Transverse colon (tissue), 4 donors: ENCODE measurements around the gene SYT7. TPM values are rescaled to one million over a fixed set of nuclear protein-coding genes. Genes with fewer than 3 reads are reported as not detected.

Experiments used
- DNase-seq: peaks from one replicate; pipeline ENCODE4 v3.0.0-alpha.2; 2019
- H3K27ac ChIP-seq, 4 donors: fragments of 200-600 bp; sonication (generic); 2 replicates each; pipeline ENCODE4 v1.5.1; 2016 to 2018; ENCODE audit warnings: inconsistent platforms in 4 of 4
- H3K27me3 ChIP-seq: fragments of 200-600 bp; sonication (generic); 2 replicates; pipeline ENCODE4 v1.5.1; 2017; ENCODE audit warnings: inconsistent platforms
- H3K36me3 ChIP-seq, 4 donors: fragments of 200-600 bp; sonication (generic); 2 replicates each; pipeline ENCODE4 v1.5.1; 2017 to 2019; ENCODE audit warnings: inconsistent platforms in 4 of 4
- H3K4me1 ChIP-seq, 4 donors: fragments of 200-600 bp; sonication (generic); 2 replicates each; pipeline ENCODE4 v1.5.1; 2017 to 2020; ENCODE audit warnings: inconsistent platforms in 4 of 4
- H3K4me3 ChIP-seq, 4 donors: fragments of 200-600 bp; sonication (generic); 1 replicate in 1 of 4; 2 replicates in 3 of 4; pipeline versions ENCODE4 v1.5.1 to v1.6.1; 2017 to 2019; ENCODE audit warnings: inconsistent platforms in 4 of 4
- H3K9me3 ChIP-seq, 2 donors: fragments of 200-600 bp; sonication (generic); 2 replicates each; pipeline ENCODE4 v1.5.1; 2017 to 2019; ENCODE audit warnings: inconsistent platforms in 2 of 2
- EP300 ChIP-seq: sonication (generic); formaldehyde crosslinking; IDR thresholded peaks from one replicate; pipeline ENCODE4 v1.6.1; 2017; ENCODE audit warnings: antibody characterized with exemption, low read depth
- POLR2A ChIP-seq: fragments of 450-650 bp; IDR thresholded peaks from one replicate; pipeline ENCODE4 v1.6.1; 2016; ENCODE audit warnings: antibody characterized with exemption, mild to moderate bottlenecking, moderate library complexity
- POLR2AphosphoS5 ChIP-seq, 3 donors: sonication (generic); formaldehyde crosslinking; IDR thresholded peaks; one replicate each; pipeline ENCODE4 v1.6.1; 2016; ENCODE audit warnings: antibody characterized with exemption in 3 of 3
- WGBS, 2 donors: methylation state at CpG; one replicate each; pipeline ENCODE4 v1.1.5; 2018; ENCODE audit warnings: low coverage in 1 of 2; 5-methylcytosine and 5-hydroxymethylcytosine counted together
- in situ Hi-C, 4 donors: fragments of 200-750 bp; cut with MboI; loops; one replicate each; pipeline versions ENCODE4 v1.15.0 to v1.15.1; 2017; ENCODE audit warnings: low sequenced_read_pairs in 3 of 4, low pct_ligation_motif_present in 1 of 4, low pct_unique_long_range_greater_than_20kb in 1 of 4
- intact Hi-C: fragments of 100-400 bp; cut with DNase I; formaldehyde crosslinking; loops from one replicate; pipeline ENCODE4 v1.15.1; 2023; ENCODE audit warnings: low total_unique reads
- total RNA-seq, 4 donors: library from RNA; depleted of rRNA; stranded (reverse); fragments of >200 nt; gene quantifications; one replicate each; pipeline ENCODE4 v1.1.0, GENCODE V29; 2016
- TF ChIP-seq, protein P1 (sequence below), 5 experiments: fragments of 200-600 bp in 3 of 5; fragments of 450-650 bp in 2 of 5; sonication (generic) in 3 of 5; IDR thresholded peaks; 1 replicate in 2 of 5; 2 replicates in 3 of 5; pipeline ENCODE4 v1.5.1; 2016 to 2017; ENCODE audit warnings: antibody characterized with exemption in 5 of 5, inconsistent platforms in 3 of 5, mild to moderate bottlenecking in 2 of 5, moderate library complexity in 1 of 5

SYT7 gene
- total RNA-seq, 4 donors from 2014 or later, result 6.8 to 26.2 (median 12.8) TPM

GRCh38 chr11:61503135-61503770 is 77.6 kb downstream of the SYT7 start:
- in situ Hi-C loops, result no loop called here
- Histone ChIP-seq H3K27ac (no peak overlapping the region), H3K9me3 (no peaks in the 10 kb centered on the region), H3K4me1 (peaks cover 2 to 6% (median 5%) of the 10 kb centered on the region in 4 donors), H3K27me3 (peaks cover 11% of the 10 kb centered on the region), H3K36me3 (no peaks in the 10 kb centered on the region), H3K4me3 (no peak overlapping the region)
- no peak for TF ChIP-seq POLR2AphosphoS5 (IDR thresholded peaks at IDR 0.05)
- TF ChIP-seq, protein P1, sequence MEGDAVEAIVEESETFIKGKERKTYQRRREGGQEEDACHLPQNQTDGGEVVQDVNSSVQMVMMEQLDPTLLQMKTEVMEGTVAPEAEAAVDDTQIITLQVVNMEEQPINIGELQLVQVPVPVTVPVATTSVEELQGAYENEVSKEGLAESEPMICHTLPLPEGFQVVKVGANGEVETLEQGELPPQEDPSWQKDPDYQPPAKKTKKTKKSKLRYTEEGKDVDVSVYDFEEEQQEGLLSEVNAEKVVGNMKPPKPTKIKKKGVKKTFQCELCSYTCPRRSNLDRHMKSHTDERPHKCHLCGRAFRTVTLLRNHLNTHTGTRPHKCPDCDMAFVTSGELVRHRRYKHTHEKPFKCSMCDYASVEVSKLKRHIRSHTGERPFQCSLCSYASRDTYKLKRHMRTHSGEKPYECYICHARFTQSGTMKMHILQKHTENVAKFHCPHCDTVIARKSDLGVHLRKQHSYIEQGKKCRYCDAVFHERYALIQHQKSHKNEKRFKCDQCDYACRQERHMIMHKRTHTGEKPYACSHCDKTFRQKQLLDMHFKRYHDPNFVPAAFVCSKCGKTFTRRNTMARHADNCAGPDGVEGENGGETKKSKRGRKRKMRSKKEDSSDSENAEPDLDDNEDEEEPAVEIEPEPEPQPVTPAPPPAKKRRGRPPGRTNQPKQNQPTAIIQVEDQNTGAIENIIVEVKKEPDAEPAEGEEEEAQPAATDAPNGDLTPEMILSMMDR (IDR thresholded peaks at IDR 0.05), result no peak
- no peak for TF ChIP-seq EP300
- TF ChIP-seq POLR2A, result no peak
- whole genome bisulfite sequencing, 2 donors, result 81% methylated on average over 8 of the region's 8 CpGs; no CpG with 5 or more reads in 1 of the 2 donors
- no peak for DNase-seq
- intact Hi-C loops, result no loop called here

DNA sequence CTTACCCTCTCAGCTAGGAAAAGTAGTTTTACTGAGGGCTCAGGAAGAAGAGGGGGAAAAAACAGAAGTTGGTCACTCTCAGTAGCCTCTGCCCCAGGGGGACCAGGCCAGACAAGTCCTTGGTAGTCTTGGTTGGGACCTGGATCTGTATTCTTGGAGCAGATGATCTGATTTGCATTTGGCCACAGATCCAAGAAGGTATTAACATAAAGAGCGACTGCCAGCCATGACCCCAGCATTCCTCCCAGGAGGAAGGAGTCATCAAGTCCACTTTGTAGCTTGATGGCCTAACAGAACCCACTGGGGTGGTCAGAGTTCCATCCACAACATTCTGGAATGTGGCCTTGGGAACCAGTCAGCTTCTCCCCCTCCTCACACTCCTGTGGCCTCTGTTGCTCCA is 78.4 kb downstream of the SYT7 start:
- intact Hi-C loops (no loop called here), in situ Hi-C loops (no loop called here)
- H3K27ac ChIP-seq, result no peak overlapping the region
- no peak for DNase-seq
- no peak for TF ChIP-seq POLR2A
- no peaks in the 10 kb centered on the region for H3K9me3 ChIP-seq
- H3K4me1 ChIP-seq, result no peaks in the 10 kb centered on the region
- no peaks in the 10 kb centered on the region for H3K36me3 ChIP-seq
- peaks cover 5% of the 10 kb centered on the region for H3K27me3 ChIP-seq
- 95% methylated on average over 1 of the region's 1 CpG; no CpG with 5 or more reads in 1 of the 2 donors for WGBS, 2 donors
- H3K4me3 ChIP-seq, result no peak overlapping the region

- TF ChIP-seq EP300 (no peak), POLR2AphosphoS5 (IDR thresholded peaks at IDR 0.05) (no peak), POLR2A (no peak)
- TF ChIP-seq, protein P1 (IDR thresholded peaks at IDR 0.05), result no peak
- WGBS, 2 donors, result 77 to 85% methylated on average over 10 to 12 of the region's 12 CpGs
- Histone ChIP-seq H3K27me3 (no peaks in the 10 kb centered on the region), H3K4me3 (no peak overlapping the region), H3K9me3 (no peaks in the 10 kb centered on the region), H3K27ac (no peak overlapping the region), H3K36me3 (no peaks in the 10 kb centered on the region), H3K4me1 (no peaks in the 10 kb centered on the region)
- intact Hi-C loops, result no loop called here
- in situ Hi-C loops, result no loop called here
- no peak for DNase-seq
Measured at GRCh38 chr11:61499816-61500491, 80.9 kb downstream of the SYT7 start.

DNA sequence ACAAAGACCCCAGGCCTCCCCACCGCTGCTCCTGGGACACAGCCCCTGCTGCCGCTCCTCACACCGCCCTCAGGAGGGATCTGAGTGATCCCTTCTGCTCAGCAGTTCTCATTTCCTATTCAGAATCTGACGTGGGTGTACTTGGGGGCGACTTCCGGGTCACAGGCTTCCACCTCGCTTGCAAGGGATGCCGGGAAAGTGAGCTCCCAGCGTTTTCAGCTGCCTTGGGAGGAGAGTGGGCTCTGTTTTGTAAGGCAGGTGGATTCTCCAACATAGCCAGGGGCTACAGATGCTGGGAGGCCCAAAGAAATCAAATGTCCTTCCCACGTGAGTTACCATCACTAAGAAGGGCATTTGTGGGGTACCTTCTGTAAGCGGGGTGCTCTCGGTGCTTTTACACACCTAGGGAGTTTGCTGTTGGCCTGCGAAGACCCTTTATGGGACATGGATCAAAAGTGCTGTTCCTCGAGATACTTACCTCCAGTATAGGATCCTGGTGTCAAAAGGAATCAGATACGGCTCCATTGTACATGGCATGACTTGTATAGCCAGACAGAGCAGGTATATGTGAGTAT is 82.0 kb downstream of the SYT7 start:
- DNase-seq, result no peak
- Histone ChIP-seq H3K4me1 (no peaks in the 10 kb centered on the region), H3K4me3 (no peak overlapping the region), H3K36me3 (no peaks in the 10 kb centered on the region), H3K27me3 (no peaks in the 10 kb centered on the region), H3K9me3 (no peaks in the 10 kb centered on the region), H3K27ac (no peak overlapping the region)
- in situ Hi-C loops (no loop called here), intact Hi-C loops (no loop called here)
- TF ChIP-seq, protein P1 (IDR thresholded peaks at IDR 0.05), result no peak
- no peak for TF ChIP-seq POLR2A
- no peak for TF ChIP-seq EP300
- TF ChIP-seq POLR2AphosphoS5 (IDR thresholded peaks at IDR 0.05), result no peak
- 78 to 90% methylated on average over 2 to 15 of the region's 15 CpGs for WGBS, 2 donors
